GM12873 (cell line): ENCODE data around the gene OR2S2.
A peak's percentile ranks its signal among the peaks of the same experiment; 100 is the strongest.

Source experiments
- TF ChIP-seq, protein P1 (sequence below): IDR thresholded peaks from 2 replicates; pipeline ENCODE4 v1.5.1; 2012; ENCODE audit warnings: low read depth, mild to moderate bottlenecking, moderate library complexity, low read length, control low read depth; ENCODE audit not compliant: insufficient read depth; ENCODE audit errors: missing control alignments

Gene OR2S2

DNA sequence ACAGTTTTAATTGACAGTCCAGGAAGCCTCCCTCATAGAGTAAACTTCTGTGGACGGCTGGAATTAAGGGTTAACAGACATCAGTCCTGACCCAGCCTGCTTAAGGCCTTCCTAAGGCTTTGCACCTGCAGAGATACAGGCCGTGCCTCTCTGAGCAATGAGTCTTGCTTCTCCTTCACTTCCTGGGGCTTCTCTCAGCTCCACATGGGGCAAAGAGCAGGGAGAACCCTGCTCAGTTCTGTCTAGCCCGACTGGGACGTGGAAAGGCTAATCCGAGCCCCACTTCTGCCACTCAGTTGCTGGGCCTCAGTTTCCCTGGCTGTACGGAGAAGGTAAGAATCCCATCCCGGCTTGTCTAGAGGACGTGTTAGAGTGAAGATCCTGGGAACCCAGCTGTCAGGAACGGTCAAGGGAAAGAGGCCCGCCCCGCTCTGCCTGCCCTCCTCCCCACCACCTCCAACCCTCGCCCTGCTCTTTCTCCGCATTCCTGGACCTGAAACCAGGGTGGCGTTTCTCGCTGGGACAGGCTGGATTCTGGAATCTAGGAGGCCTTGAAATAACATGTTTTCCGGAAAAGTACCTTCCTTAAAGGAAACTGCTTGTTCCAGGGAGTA is 42.2 kb downstream of the OR2S2 start:
- TF ChIP-seq, protein P1, sequence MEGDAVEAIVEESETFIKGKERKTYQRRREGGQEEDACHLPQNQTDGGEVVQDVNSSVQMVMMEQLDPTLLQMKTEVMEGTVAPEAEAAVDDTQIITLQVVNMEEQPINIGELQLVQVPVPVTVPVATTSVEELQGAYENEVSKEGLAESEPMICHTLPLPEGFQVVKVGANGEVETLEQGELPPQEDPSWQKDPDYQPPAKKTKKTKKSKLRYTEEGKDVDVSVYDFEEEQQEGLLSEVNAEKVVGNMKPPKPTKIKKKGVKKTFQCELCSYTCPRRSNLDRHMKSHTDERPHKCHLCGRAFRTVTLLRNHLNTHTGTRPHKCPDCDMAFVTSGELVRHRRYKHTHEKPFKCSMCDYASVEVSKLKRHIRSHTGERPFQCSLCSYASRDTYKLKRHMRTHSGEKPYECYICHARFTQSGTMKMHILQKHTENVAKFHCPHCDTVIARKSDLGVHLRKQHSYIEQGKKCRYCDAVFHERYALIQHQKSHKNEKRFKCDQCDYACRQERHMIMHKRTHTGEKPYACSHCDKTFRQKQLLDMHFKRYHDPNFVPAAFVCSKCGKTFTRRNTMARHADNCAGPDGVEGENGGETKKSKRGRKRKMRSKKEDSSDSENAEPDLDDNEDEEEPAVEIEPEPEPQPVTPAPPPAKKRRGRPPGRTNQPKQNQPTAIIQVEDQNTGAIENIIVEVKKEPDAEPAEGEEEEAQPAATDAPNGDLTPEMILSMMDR: no peak

- TF ChIP-seq, protein P1: no peak
Observed at GRCh38 chr9:35914301-35914807, 43.6 kb downstream of the OR2S2 start.

DNA sequence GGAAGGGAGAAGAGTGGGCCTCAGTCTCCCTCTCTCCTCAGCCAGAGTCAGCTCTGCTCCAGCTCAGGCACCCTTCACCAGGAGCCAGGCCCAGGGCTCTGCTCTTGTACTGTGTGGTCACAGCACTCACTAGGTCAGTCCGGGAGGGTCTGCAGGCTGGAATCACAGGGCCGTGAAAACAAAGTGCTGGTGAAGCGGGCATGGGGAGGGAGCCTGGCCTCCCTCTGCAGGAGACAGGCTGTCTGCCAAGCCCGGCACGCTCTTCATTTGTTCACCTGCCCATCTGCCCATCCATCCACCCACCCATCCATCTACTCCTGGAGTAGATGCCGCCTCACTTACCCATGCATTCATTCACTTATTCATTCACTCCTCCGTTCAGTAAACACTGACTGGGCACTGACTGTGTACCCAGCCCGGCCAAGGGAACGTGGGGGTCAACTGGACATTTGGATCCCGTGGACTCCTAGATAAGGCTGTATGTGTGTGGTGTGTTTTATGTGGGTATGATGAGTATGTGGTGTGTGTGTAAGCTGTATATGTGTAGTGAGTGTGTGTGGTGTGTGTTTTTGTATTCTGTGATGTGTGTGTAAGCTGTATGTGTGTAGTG is 45.1 kb downstream of the OR2S2 start:
- TF ChIP-seq, protein P1: no peak

GRCh38 chr9:35911690-35912089 is 46.3 kb downstream of the OR2S2 start:
- TF ChIP-seq, protein P1: no peak

- TF ChIP-seq, protein P1: peak; percentile 64
Observed at GRCh38 chr9:35910613-35911359, 47.2 kb downstream of the OR2S2 start.

GRCh38 chr9:35909687-35910612 is 48.0 kb downstream of the OR2S2 start:
- TF ChIP-seq, protein P1: no peak
